Sciatic nerve (tissue), 2 donors: Measurements from ENCODE around the gene TRPM5. TPM values are rescaled to one million over a fixed set of nuclear protein-coding genes. Genes with fewer than 3 reads are reported as not detected.

ENCODE experiments used
- ATAC-seq: fragments of 200-7000 bp; cut with Tn5 transposase; one replicate; pipeline ENCODE4 v1.9.1; 2020; ENCODE audit warnings: mild to moderate bottlenecking, moderate library complexity
- DNase-seq: peaks from one replicate; pipeline ENCODE4 v3.0.0-alpha.2; 2020; ENCODE audit warnings: low spot score
- intact Hi-C: fragments of 100-400 bp; cut with DNase I; formaldehyde crosslinking; loops from one replicate; pipeline ENCODE4 v1.14.2; 2022
- total RNA-seq: library from RNA; stranded (reverse); fragmentation: NEBNext Ultra II Directional; extraction: Animal tissue kit (Norgen Biotek cat#: 25700); gene quantifications from one replicate; pipeline ENCODE4 v1.2.1, GENCODE V29; 2021
- donor health status: DM: no; HTN: no; CAD: no.
- donor health status: DM: no; HTN: no; CAD: no.

TRPM5 gene
- total RNA-seq, 1 donor from 2014 or later: not detected

DNA sequence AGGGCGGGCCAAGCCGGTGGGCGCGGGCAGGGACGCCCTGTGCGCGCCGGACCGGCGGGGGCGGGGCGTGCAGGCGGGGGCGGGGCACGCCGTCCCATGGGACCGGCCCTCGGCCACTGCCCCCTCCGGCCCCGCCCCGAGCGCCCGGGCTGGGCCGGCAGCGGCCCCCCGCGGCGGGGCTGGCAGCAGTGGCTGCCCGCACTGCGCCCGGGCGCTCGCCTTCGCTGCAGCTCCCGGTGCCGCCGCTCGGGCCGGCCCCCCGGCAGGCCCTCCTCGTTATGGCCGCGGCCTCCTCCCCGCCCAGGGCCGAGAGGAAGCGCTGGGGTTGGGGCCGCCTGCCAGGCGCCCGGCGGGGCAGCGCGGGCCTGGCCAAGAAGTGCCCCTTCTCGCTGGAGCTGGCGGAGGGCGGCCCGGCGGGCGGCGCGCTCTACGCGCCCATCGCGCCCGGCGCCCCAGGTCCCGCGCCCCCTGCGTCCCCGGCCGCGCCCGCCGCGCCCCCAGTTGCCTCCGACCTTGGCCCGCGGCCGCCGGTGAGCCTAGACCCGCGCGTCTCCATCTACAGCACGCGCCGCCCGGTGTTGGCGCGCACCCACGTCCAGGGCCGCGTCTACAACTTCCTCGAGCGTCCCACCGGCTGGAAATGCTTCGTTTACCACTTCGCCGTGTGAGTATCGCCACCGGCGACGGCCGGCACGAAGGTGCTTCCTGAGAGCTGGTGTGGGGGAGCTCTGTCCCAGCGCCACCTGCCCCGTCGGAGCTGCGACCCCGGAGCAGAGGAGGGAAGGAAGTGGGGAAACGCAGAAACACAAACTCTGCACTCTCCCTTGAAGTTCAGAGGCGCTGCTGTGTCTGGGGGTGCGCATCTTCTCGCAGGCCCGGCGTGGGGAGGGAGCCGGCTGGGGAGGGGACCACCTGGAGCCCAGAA lies 769 bp upstream of the TRPM5 start, which contains the start of gene KCNQ1:
KCNQ1 (plus strand) TSS at position 188 of the 925 bp plus-strand sequence; CDS start at position 279, 91 bp downstream.
- DNase-seq (no peak), ATAC-seq (no peak)
- intact Hi-C loops: no loop called here

DNA sequence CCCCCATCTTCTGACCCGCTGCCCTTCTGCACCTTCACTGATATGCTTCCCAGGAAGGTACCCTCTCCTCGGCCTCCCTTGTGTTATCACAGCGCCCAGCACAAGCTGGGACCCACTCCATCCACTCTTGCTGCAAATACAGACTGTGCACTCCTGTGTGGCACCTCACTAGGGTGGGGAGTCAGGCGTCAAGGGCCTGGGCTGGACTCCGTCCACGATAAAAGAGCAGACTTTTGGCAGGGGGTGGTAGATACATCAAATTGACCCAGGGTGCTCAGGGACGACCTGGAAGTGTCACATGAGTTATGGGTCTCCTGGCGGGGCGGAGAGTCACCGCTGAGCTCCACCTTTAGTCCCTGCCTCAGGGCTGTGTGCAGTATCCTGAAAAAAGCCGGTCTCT lies 908 bp downstream of the TRPM5 start:
- intact Hi-C loops: no loop called here
- no peak for ATAC-seq
- no peak for DNase-seq

DNA sequence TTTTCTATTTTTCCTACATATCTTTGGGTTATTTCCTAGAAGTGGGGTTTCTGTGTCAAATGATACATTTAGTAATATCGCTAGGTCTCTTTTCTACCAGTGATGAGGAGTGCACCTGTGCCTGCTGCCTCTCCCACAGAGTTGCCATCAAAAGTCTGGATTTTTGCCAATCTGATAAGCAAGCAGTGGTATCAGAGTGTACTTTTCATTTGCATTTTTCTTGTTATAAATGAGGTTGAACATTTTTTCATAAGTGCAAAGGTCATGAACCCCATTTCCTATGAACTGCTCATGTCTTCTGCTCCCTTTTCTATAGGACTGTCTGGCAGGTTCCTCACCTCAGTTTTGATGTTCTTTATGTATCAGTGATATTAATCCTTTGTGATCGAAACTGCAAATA lies 1.7 kb downstream of the TRPM5 start:
- DNase-seq: no peak
- no peak for ATAC-seq
- intact Hi-C loops: no loop called here

DNA sequence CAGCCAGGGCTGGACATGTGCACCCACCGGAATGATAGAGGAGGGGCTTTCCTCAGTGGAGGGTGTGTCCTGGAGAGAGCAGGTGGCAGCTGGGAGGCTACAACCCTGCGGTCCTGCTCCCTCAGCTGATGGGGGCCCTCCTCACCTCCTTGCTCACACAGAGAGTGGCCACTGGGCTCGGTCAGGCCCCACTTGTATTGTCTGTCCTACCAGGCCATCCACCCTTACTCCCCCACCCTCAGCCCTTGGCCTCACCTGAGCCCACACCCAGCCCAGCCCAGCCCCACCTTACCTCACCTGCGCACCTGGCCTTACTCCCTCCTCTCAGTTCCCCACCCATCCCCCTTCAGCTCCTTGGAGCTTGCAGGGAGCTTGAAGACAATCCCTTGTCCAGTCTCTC lies 3.1 kb downstream of the TRPM5 start:
- intact Hi-C loops: no loop called here
- no peak for DNase-seq
- ATAC-seq: no peak

DNA sequence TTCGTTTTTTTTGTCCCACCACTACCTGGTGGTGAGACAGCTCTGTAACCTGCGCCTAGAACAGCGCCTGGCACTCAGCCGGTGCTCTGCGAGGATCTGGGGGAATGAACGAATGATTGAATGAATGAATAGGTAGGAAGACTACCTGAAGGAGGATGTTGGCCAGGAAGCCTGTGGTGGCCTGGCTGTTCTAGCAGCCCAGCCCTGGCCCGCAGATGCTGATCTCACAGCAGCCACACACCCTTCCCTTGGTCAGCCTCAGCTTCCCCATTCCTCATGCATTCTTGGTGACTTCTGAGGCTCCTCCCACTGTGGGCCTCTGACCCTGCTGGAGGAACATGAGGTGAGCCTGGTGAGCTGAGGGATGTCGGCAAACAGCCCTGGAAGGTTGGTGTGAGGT lies 3.7 kb downstream of the TRPM5 start:
- no peak for ATAC-seq
- intact Hi-C loops: no loop called here
- DNase-seq: no peak

DNA sequence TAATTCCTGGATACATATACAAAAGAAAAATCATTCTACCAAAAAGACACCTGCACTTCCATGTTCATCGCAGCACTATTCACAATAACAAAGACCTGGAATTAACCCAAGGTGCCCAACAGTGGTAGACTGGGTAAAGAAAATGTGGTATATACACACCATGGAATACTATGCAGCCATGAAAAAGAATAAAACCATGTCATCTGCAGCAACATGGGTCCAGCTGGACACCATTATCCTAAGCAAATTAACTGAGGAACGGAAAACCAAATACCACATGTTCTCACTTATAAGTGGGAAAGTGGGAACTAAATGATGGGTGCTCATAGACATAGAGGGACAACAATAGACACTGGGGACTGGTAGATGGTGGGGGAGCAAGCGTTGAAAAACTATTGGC lies 4.5 kb downstream of the TRPM5 start:
- ATAC-seq: no peak
- intact Hi-C loops: no loop called here
- DNase-seq: no peak

DNA sequence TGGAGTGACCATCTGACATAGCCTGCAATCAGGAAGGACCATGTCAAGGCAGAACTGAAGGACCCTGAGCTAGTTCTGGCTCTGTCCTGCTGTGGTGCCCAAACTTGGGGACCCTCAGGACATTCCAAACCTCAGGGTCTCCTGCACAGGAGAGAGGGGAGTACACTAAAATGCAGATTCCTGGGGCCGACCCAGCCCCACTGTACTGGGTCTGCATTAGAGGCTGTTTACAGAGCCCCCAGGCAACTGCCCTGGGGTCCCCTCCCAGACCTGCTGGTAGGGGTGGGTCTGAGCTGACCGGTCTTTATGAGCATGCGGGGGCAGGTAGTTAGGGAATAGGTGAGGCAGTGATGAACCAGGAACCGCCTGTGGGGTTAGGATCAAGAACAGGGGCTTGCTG lies 6.8 kb downstream of the TRPM5 start:
- DNase-seq (no peak), ATAC-seq (no peak)
- intact Hi-C loops: no loop called here

DNA sequence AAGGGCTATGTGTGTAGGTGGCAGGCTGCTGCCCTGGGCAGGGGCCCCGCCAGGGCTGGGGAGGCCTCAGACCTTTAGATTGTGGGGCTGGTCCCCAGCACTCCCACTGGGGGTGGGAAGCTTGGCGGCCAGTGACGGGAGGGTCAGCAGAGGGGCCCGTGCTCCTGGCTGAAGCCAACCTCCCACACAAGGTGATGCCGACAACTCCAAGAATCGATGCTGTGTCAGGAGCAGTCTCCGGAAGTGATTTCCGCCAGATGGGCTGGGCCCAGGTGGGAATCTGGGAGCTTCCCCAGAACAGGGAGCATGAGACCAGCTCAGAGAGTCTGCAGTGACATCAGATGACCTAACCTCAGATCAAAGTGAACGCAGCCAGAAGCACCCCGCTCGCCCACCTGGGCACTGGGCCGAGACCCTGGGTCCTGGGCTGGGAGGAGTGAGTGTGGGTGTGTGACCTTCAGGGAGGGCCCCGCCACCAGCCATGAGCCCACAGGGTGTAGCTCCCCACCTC lies 7.7 kb downstream of the TRPM5 start:
- DNase-seq: no peak
- ATAC-seq: no peak
- intact Hi-C loops: no loop called here

DNA sequence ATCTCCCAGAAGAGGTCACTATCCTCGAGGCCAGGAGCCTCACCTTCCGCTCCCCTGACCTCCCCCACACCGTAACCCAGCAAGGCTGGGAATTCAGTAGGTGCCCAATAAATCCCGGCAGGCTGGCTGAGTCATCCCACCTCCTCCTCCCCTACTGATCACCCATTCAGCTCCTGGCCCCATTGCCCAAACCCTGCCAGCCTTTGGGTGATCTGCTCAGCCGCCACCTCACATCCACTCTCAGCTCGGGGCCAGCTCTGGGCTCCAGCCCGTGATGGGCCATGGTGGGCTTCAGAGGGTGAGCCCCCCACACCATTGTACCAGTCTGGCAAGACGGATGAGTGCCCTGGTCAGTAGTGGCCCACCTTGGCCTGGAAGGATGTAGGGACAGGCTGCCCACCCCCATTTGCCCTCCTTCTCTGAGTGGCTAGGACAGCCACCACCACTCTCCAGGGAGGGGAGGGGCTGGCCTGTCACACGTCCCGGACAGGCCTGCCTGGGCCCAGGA lies 8.2 kb downstream of the TRPM5 start:
- no peak for DNase-seq
- intact Hi-C loops: no loop called here
- no peak for ATAC-seq

DNA sequence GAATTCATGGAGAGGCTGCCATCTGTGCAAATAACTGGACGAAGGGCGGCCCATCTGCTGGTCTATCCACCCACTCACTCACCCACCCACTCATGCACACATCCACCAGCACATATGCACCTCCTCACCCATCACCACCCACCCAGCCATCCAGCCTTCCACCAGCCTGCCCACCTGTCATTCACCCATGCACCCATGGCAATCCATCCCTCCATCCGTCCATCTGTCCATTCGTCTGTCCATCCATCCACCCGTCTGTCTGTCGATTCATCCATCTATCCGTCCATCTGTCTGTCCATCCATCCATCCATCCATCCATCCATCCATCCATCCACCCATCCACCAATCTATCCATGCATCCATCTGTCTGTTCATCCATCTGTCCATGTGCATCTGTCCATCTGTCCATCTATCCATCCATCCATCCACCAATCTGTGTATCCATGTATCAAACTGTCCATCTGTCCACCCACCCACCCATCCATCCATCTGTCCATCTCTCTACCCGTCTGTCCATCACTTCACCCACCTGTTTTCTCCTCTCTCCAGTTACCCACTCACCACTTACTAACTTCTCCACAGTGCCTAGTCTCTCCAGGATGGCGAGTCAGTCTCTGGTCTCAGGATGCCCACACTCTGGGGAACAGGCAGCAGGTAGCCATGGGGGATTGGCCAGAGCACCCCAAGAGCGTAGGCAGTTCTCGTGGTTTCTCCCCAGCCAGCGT lies 8.9 kb downstream of the TRPM5 start:
- intact Hi-C loops: no loop called here
- ATAC-seq (no peak), DNase-seq (no peak)

DNA sequence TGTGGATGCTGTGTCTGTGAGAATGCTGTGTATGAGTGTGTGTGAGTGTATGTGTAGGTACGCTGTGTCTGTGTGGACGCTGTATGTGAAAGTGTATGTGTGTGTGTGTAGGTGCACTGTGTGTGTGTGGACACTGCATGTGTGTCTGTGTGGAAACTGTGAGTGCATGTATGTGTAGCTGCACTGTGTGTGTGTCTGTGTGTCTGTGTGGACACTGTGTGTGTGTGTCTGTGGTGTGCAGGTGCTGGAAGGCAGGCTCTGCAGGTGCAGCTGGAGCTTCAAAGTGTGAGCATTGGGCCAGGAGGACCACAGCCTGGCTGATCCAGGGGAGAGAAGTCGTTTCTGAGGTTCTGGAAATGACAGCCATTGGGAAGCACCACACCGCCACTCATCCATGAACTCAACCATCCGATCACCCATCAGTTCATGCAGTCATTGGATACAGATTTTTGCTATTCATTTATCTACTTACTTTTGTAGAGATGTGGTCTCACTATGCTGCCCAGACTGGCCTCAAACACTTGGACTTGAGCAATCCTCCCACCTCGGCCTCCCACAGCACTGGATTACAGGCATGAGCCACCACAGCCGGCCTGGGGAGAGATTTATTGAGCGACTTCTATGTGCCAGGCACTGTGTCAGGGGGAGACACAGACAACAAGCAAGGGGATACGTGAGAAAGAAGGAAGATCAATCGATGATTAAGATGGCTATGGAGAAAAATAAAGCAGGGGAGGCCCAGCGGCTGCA lies 9.6 kb downstream of the TRPM5 start:
- intact Hi-C loops: no loop called here
- ATAC-seq (no peak), DNase-seq (no peak)

DNA sequence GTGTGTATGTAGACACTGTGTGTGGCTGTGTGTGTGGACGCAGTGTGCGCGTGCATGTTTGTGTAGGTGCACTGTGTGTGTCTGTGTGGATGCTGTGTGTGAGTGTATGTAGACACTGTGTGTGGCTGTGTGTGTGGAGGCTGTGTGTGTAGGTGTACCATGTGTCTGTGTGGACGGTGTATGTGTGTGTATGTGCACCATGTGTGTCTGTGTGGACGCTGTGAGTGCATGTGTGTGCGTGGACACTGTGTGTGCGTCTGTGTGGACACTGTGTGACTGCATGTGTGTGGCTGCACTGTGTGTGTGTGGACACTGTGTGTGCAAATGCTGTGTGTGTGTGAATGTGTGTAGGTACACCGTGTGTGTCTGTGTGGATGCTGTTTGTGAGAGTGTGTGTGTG lies 10.3 kb downstream of the TRPM5 start:
- no peak for ATAC-seq
- DNase-seq: no peak
- intact Hi-C loops: no loop called here

DNA sequence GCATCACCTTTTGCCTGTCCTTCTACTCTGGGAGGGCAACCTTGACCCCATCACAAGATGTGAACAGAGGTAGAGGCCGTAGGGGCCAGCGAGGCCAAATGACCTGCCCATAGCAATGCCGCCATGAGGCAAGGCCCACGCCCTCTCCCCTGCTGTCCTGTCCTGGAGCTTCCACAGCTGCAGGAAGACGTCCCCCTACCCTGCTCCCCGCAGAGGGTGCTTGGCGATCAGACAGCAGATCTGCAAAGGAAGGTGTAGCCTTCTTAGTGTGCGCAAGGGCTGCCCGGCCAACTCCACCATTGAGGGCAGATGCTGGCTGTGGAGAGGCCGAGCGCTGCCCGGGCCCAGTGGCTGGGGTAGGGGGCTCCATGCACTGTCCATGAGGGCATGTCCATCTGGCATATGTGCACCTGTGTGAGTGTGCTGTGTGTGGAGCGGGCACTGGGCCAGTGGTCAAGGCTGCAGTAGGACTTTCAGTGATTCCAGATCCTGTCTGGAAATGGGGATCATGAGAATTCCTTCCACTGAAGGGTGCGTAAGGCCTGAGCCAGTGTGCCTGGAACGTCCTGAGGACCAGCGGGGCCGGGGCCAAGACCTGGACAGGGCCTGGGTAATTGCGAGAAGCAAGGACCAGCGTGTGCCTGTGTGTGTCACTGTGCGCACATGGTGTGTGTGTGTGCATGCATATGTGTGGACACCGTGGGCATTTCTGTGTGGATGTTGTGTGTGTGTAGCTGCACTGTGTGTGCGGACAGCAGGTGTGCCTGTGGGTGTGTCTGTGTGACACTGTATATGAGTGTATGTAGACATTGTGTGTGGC lies 11.0 kb downstream of the TRPM5 start:
- no peak for DNase-seq
- no peak for ATAC-seq
- intact Hi-C loops: no loop called here

DNA sequence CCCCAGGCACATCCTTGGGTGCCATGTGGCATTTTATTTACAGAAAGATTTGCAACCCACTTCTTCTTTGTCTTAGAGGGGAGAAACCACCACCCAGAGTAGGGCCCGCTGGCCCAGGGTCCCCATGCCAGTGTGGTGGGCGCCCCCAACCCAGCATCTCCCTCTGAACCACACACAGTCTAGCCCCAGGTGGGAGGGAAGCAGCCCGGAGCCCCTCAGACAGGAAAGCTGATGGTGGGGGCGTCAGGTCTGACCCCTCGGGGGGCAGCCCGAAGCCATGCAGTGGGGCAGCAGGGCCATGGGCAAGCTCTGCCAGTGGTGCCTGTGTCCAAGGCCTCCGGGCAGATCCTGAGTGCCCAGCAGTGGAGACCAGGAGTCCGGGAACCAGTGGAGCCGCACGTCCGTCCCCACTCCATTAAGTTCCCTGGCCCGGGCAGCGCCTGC lies 11.7 kb downstream of the TRPM5 start:
- intact Hi-C loops: no loop called here
- ATAC-seq: no peak
- no peak for DNase-seq

DNA sequence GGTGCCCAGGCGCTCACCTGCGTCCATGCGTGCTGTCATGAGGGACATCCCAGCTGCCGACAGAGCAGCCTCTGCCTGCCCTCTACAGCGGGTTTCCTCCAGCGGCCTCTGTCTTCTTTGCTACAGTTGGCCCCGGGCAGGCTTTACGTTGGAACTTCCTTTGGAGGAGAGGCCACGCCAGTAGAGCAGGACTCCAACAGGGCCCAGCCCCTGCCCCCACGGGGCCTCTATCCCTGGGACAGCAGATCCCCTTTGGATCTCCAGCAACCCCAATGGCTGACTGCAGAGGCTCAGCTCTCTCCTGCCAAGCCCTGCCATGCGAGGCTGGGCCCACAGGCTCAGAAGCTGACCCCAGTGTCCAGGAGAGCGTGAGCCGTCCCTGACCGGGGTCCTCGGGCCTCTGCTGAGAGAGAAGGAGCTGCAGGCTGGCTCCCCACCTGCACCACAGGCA lies 12.1 kb downstream of the TRPM5 start:
- intact Hi-C loops: no loop called here
- no peak for ATAC-seq
- no peak for DNase-seq

DNA sequence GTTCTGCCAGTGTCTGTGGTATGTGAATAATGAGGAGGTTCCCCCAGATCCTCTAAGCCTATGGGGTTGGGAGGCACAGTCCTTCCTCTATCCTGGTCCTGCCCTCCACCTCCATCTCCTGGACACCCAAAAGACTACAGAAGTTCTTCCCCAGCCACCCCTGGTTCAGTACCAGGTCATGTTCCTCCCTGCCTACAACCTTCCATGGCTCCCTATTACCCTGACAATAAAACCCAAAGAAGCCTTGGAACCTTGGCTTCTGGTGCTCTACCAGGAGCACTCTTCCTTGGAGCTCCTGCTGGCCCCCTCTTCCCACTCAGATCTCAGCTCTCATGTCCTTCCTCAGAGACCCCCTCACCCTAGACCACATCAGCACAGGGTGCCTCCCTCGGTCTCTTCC lies 12.9 kb downstream of the TRPM5 start:
- ATAC-seq: no peak

DNA sequence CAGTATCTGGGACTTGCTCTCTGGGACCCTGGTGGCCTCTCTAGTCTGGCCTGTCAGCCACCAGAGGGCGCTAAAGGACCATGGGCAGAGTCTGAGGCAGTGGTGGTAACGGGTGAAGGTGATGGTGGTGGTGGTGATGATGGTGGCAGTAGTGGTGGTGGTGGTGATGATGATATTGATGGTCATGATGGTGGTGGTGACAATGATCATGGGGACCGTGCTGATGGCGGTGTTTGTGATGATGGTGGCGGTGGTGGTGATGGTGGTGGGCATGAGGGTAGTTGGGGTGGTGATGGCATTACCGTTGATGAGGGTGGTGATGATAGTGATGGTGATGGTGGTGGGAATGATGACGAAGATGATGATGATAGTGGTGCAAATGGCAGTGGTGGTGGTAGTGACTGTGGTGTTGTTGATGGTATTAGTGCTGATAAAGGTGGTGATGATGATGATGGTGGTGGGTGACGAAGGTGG lies 16.0 kb downstream of the TRPM5 start:
- peak; percentile 75 for ATAC-seq
- intact Hi-C loops: loop anchor here (1.0 kb wide), 1 partner anchor 103 kb away; no protein-coding TSS in a partner anchor
- peak; percentile 87 for DNase-seq

More for the DNA sequence above, 12.9 kb downstream of the TRPM5 start:
- DNase-seq: no peak
- intact Hi-C loops: no loop called here

DNA sequence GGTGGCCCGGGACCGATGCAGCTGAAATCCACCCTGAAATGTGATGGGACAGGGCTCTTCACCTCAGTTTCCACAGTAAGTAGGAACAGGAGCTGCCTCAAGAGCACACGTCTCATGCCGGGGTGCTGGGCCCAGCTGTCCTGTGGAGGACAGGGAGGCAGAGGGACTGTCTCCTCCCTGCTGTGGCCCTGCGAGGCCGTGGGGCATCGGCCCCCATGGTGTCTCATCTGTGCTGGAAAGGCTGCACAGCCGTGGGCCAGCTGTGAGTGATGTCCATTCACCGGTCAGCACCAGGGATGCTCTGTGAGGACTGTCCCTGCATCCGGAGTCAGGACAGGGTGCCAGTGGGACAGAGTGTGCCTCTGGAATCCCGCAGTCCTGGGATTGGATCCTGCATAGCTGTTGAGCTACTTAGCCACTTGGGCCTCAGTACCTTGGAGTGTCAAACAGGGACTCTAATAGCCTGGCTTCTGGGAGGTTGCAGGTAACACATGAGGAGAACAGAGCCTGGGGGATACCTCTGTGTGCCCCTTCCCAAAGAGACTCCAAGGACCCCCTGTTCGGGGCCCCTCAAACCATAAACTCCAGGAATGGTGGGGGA lies 16.5 kb downstream of the TRPM5 start:
- intact Hi-C loops: loop anchor here (1.0 kb wide), 1 partner anchor 103 kb away; no protein-coding TSS in a partner anchor
- ATAC-seq (no peak), DNase-seq (no peak)
